OCI-LY3 (cell line): Measurements from ENCODE around the gene EXD3.

Source experiments
- CTCF ChIP-seq: fragments of 200-600, 300-600 bp; sonication (generic); IDR thresholded peaks from 2 replicates; pipeline ENCODE4 v1.5.1; 2014; ENCODE audit warnings: antibody characterized with exemption, low read length, low read depth
- EZH2phosphoT487 ChIP-seq: fragments of 200-600 bp; shearing (Covaris generic); IDR thresholded peaks from 2 replicates; pipeline ENCODE4 v1.6.1; 2018; ENCODE audit warnings: antibody characterized with exemption, mixed run types, low read depth

DNA sequence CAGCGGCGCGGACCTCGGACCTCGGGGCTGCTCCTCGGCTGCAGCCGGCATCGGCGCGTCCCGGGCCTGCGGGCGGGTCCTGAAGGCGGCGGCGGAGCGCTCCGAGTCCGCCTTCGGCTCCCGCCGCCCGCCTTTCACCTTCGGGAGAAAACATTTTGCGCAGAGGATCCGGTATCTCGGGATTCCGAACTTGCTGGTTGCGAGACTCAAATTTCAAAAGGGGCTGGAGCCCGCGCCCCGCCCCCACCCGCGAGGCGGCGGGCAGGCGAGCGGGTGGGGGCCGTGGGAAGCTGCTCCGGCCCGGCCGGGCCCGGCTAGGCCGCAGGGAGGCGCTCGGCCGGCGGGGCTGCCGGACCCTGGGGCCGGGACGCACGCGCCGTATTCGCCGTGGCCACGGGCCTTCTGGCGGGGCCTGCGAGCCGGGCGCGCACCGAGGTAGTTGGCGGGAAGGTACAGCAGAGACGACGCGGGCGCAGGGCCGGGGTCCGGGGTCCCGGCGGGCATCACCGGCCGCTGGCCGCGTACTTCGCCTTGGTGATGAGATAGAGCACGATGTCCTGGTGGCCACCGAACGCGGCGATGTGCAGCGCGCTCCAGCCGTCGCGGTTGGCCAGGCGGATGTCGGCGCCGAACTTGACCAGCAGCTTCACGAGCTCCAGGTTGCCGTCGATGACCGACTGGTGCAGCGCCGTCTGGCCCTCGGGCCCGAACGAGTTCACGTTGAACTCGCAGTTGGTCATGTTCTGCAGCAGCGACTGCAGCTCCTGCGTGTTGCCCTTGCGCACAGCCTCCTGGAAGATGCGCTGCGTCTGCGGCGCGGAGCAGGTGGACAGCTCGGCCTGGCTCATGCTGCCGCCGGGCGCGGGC lies 121.6 kb downstream of the EXD3 start:
- TF ChIP-seq CTCF (no peak), EZH2phosphoT487 (no peak)
